H9 (cell line): ENCODE measurements around the gene ZMIZ2. TPM values are rescaled to one million over a fixed set of nuclear protein-coding genes. Genes with fewer than 3 reads are reported as not detected.
A peak's percentile ranks its signal among the peaks of the same experiment; 100 is the strongest.

Experiments used
- DNase-seq: peaks from one replicate; pipeline ENCODE4 v3.0.0-alpha.2; 2017
- H2AFZ ChIP-seq: one replicate; pipeline ENCODE4 v1.6.1; 2013; ENCODE audit warnings: mild to moderate bottlenecking, low read length, control low read depth, moderate library complexity
- H2AK5ac ChIP-seq: 2 replicates; pipeline ENCODE4 v1.6.1; 2013; ENCODE audit warnings: low read length, control low read depth, mixed read lengths; ENCODE audit not compliant: insufficient read length
- H2BK120ac ChIP-seq: one replicate; pipeline ENCODE4 v1.6.1; 2013; ENCODE audit warnings: low read depth, mild to moderate bottlenecking, low read length, control low read depth, inconsistent platforms; ENCODE audit not compliant: poor library complexity, severe bottlenecking
- H2BK12ac ChIP-seq: 2 replicates; pipeline ENCODE4 v1.6.1; 2013; ENCODE audit warnings: low read length, control low read depth, mixed read lengths, low read depth; ENCODE audit not compliant: insufficient read length
- H2BK15ac ChIP-seq: 2 replicates; pipeline ENCODE4 v1.6.1; 2013; ENCODE audit warnings: low read depth, low read length, control low read depth
- H2BK20ac ChIP-seq: one replicate; pipeline ENCODE4 v1.6.1; 2013; ENCODE audit warnings: low read depth, mild to moderate bottlenecking, low read length, control low read depth, inconsistent platforms; ENCODE audit not compliant: poor library complexity, severe bottlenecking
- H2BK5ac ChIP-seq: 2 replicates; pipeline ENCODE4 v1.6.1; 2013; ENCODE audit warnings: low read length, control low read depth, mixed read lengths; ENCODE audit not compliant: insufficient read length
- H3K14ac ChIP-seq: 2 replicates; pipeline ENCODE4 v1.6.1; 2013; ENCODE audit warnings: low read length, control low read depth; ENCODE audit not compliant: insufficient read depth
- H3K18ac ChIP-seq: 2 replicates; pipeline ENCODE4 v1.6.1; 2013; ENCODE audit warnings: low read depth, mild to moderate bottlenecking, mixed read lengths, low read length, control low read depth; ENCODE audit not compliant: insufficient read length
- H3K23ac ChIP-seq: 2 replicates; pipeline ENCODE4 v1.6.1; 2013; ENCODE audit warnings: low read length, control low read depth, mixed read lengths, low read depth; ENCODE audit not compliant: insufficient read length
- H3K23me2 ChIP-seq: 2 replicates; pipeline ENCODE4 v1.6.1; 2013; ENCODE audit warnings: low read depth, mild to moderate bottlenecking, mixed read lengths, low read length, control low read depth; ENCODE audit not compliant: insufficient read length, poor library complexity, severe bottlenecking
- H3K27ac ChIP-seq: 2 replicates; pipeline ENCODE4 v1.5.1; 2013; ENCODE audit warnings: low read length, control low read depth, mixed read lengths, low read depth; ENCODE audit not compliant: insufficient read length
- H3K27me3 ChIP-seq: 2 replicates; pipeline ENCODE4 v1.6.1; 2013; ENCODE audit warnings: low read length, control low read depth, inconsistent platforms; ENCODE audit not compliant: insufficient read depth
- H3K4ac ChIP-seq: 2 replicates; pipeline ENCODE4 v1.6.1; 2013; ENCODE audit warnings: low read depth, mild to moderate bottlenecking, control low read depth, inconsistent platforms, low read length, moderate library complexity
- H3K4me1 ChIP-seq: 2 replicates; pipeline ENCODE4 v1.6.1; 2013; ENCODE audit warnings: low read length, control low read depth, inconsistent platforms; ENCODE audit not compliant: insufficient read depth
- H3K4me2 ChIP-seq: 2 replicates; pipeline ENCODE4 v1.6.1; 2013; ENCODE audit warnings: low read length, control low read depth, mixed read lengths; ENCODE audit not compliant: insufficient read length, insufficient read depth
- H3K56ac ChIP-seq: 2 replicates; pipeline ENCODE4 v1.6.1; 2013; ENCODE audit warnings: low read depth, mild to moderate bottlenecking, mixed read lengths, low read length, control low read depth; ENCODE audit not compliant: insufficient read length
- H3K79me1 ChIP-seq: 2 replicates; pipeline ENCODE4 v1.6.1; 2013; ENCODE audit warnings: low read depth, mild to moderate bottlenecking, moderate library complexity, low read length, control low read depth, inconsistent platforms; ENCODE audit not compliant: insufficient read depth, poor library complexity, severe bottlenecking
- H3K79me2 ChIP-seq: 2 replicates; pipeline ENCODE4 v1.6.1; 2013; ENCODE audit warnings: low read length, control low read depth, inconsistent platforms; ENCODE audit not compliant: insufficient read depth
- H3K9ac ChIP-seq: 2 replicates; pipeline ENCODE4 v1.6.1; 2013; ENCODE audit warnings: low read length, control low read depth, mixed read lengths; ENCODE audit not compliant: insufficient read length; ENCODE audit errors: extremely low read depth
- H3K9me3 ChIP-seq: one replicate; pipeline ENCODE4 v1.6.1; 2013; ENCODE audit warnings: low read depth, low read length, inconsistent platforms; ENCODE audit not compliant: control insufficient read depth
- H3T11ph ChIP-seq: one replicate; pipeline ENCODE4 v1.6.1; 2013; ENCODE audit warnings: mild to moderate bottlenecking, low read length, control low read depth, inconsistent platforms
- H4K20me1 ChIP-seq: one replicate; pipeline ENCODE4 v1.6.1; 2013; ENCODE audit not compliant: control insufficient read depth, insufficient read length, insufficient read depth
- H4K5ac ChIP-seq: 2 replicates; pipeline ENCODE4 v1.6.1; 2013; ENCODE audit warnings: low read depth, mild to moderate bottlenecking, mixed read lengths, low read length, control low read depth; ENCODE audit not compliant: insufficient read length
- H4K8ac ChIP-seq: replicated peaks from 2 replicates; pipeline ENCODE4 v1.6.1; 2013; ENCODE audit warnings: low read length, control low read depth, mixed read lengths, low read depth; ENCODE audit not compliant: insufficient read length
- H4K91ac ChIP-seq: 2 replicates; pipeline ENCODE4 v1.6.1; 2013; ENCODE audit warnings: low read depth, mild to moderate bottlenecking, moderate library complexity, mixed read lengths, low read length, control low read depth; ENCODE audit not compliant: insufficient read length
- H3K27ac Mint-ChIP-seq, 3 experiments: 2 replicates in 2 of 3; 3 replicates in 1 of 3; pipeline ENCODE4 v1.8.0; 2020 to 2021; ENCODE audit warnings: mixed read lengths in 3 of 3, mild to moderate bottlenecking in 1 of 3, moderate library complexity in 1 of 3
- H3K27me3 Mint-ChIP-seq: 2 replicates; pipeline ENCODE4 v1.8.0; 2021; ENCODE audit warnings: low read depth, mild to moderate bottlenecking, moderate library complexity, mixed read lengths
- H3K36me3 Mint-ChIP-seq, 3 experiments: 2 replicates in 2 of 3; 3 replicates in 1 of 3; pipeline ENCODE4 v1.8.0; 2020 to 2021; ENCODE audit warnings: low read depth in 3 of 3, mixed read lengths in 3 of 3; ENCODE audit not compliant: insufficient read depth in 1 of 3
- H3K4me1 Mint-ChIP-seq, 2 experiments: 2 replicates each; pipeline ENCODE4 v1.8.0; 2020; ENCODE audit warnings: mixed read lengths in 2 of 2
- H3K4me3 Mint-ChIP-seq, 2 experiments: 2 replicates in 1 of 2; 3 replicates in 1 of 2; pipeline ENCODE4 v1.8.0; 2020 to 2021; ENCODE audit warnings: mild to moderate bottlenecking in 2 of 2, mixed read lengths in 2 of 2, moderate library complexity in 1 of 2
- H3K9me3 Mint-ChIP-seq, 2 experiments: 2 replicates in 1 of 2; 3 replicates in 1 of 2; pipeline ENCODE4 v1.8.0; 2020; ENCODE audit warnings: mild to moderate bottlenecking in 2 of 2, mixed read lengths in 2 of 2, moderate library complexity in 1 of 2
- WGBS: extraction: QIAGEN DNeasy Blood & Tissue Kit; methylation state at CpG from one replicate; pipeline ENCODE4 v1.1.7; 2013; ENCODE audit warnings: missing lambda C conversion rate, low lambda C conversion rate, mixed read lengths; ENCODE audit not compliant: insufficient read length; ENCODE audit errors: extremely low coverage; 5-methylcytosine and 5-hydroxymethylcytosine counted together
- total RNA-seq: library from RNA; stranded (reverse); gene quantifications from 2 replicates; pipeline ENCODE4 v1.2.1, GENCODE V29; 2021
- TF ChIP-seq, protein P1 (sequence below): fragments of 200-600 bp; sonication (generic); conservative IDR thresholded peaks from 3 replicates; pipeline ENCODE4 v1.8.0; 2021; ENCODE audit warnings: antibody characterized with exemption, mild to moderate bottlenecking

The ZMIZ2 gene
- total RNA-seq, 1 experiment from 2014 or later: 72.9 TPM

DNA sequence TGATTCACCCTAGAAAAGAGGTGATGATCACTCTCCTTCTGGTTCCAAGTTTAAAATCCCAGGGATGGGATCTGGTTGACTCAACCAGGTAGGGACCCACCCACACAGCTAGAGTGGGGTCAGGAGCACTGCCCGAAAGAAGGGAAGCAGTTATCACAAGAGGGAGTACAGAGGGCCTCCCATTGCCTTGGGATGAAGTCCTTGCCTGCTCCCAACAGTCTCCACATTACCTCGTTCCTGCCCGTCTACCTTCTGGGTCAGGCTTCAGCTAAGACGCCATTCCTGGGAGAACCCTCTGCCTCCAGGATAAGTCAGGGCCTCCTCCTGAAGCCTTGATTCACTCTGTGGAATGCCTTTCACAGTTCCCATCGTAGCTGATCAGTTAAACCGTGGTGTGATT is 23.8 kb downstream of the ZMIZ2 start:
- TF ChIP-seq, protein P1, sequence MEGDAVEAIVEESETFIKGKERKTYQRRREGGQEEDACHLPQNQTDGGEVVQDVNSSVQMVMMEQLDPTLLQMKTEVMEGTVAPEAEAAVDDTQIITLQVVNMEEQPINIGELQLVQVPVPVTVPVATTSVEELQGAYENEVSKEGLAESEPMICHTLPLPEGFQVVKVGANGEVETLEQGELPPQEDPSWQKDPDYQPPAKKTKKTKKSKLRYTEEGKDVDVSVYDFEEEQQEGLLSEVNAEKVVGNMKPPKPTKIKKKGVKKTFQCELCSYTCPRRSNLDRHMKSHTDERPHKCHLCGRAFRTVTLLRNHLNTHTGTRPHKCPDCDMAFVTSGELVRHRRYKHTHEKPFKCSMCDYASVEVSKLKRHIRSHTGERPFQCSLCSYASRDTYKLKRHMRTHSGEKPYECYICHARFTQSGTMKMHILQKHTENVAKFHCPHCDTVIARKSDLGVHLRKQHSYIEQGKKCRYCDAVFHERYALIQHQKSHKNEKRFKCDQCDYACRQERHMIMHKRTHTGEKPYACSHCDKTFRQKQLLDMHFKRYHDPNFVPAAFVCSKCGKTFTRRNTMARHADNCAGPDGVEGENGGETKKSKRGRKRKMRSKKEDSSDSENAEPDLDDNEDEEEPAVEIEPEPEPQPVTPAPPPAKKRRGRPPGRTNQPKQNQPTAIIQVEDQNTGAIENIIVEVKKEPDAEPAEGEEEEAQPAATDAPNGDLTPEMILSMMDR: no peak
- no peak overlapping the region for H3K56ac ChIP-seq
- H2BK12ac ChIP-seq: no peak overlapping the region
- H3K9me3 ChIP-seq: no peaks in the 10 kb centered on the region
- no peak overlapping the region for H3K4ac ChIP-seq
- H3K27me3 ChIP-seq: no peaks in the 10 kb centered on the region
- no peaks in the 10 kb centered on the region for H3K23me2 ChIP-seq
- H3K4me2 ChIP-seq: no peak overlapping the region
- H2AFZ ChIP-seq: no peak overlapping the region
- Mint-ChIP-seq H3K27me3 (peaks cover 8% of the 10 kb centered on the region), H3K9me3 (peaks cover 0 to 4% of the 10 kb centered on the region in 2 experiments; a peak in 1 of 5 replicates), H3K4me3 (no peak overlapping the region), H3K27ac (peak overlapping the region in 1 of 3 experiments; percentile 48; a peak in 1 of 7 replicates), H3K36me3 (peaks cover 4 to 19% (median 19%) of the 10 kb centered on the region in 3 experiments; a peak in 6 of 7 replicates), H3K4me1 (peaks cover 11 to 16% of the 10 kb centered on the region in 2 experiments)
- H3K79me2 ChIP-seq: no peaks in the 10 kb centered on the region
- DNase-seq: no peak
- no CpG with 5 or more reads among the region's 6 CpGs for WGBS
- no peak overlapping the region for H3K23ac ChIP-seq
- H3K4me1 ChIP-seq: no peaks in the 10 kb centered on the region
- H3T11ph ChIP-seq: no peak overlapping the region
- H4K91ac ChIP-seq: no peak overlapping the region
- no peak overlapping the region for H2BK15ac ChIP-seq
- no peak overlapping the region for H2AK5ac ChIP-seq
- H4K8ac ChIP-seq: no peak overlapping the region
- H3K9ac ChIP-seq: no peak overlapping the region
- H3K79me1 ChIP-seq: no peaks in the 10 kb centered on the region
- no peak overlapping the region for H4K5ac ChIP-seq
- no peak overlapping the region for H3K18ac ChIP-seq
- H4K20me1 ChIP-seq: no peaks in the 10 kb centered on the region
- H3K27ac ChIP-seq: no peak overlapping the region
- H2BK20ac ChIP-seq: no peak overlapping the region
- no peak overlapping the region for H3K14ac ChIP-seq
- no peak overlapping the region for H2BK120ac ChIP-seq
- H2BK5ac ChIP-seq: no peak overlapping the region
